Endothelial cell of umbilical vein (primary cell): ENCODE results near the gene STN1. TPM values are rescaled to one million over a fixed set of nuclear protein-coding genes. Genes with fewer than 3 reads are reported as not detected.

ENCODE experiments used
- BruUV-seq: library from RNA; stranded (reverse); fragments of 400-500 nt; replicated peaks from 2 replicates; lab custom pipeline; 2021; lab: Mats Ljungman, UMichigan
- CTCF ChIA-PET: fragments of 300-600, 350-600 bp; sonication (Branson Sonifier 250); formaldehyde crosslinking; loops from one replicate; lab custom pipeline; 2021; ENCODE audit warnings: antibody characterized with exemption, inconsistent platforms; lab: Charles Lee
- POLR2A ChIA-PET: fragments of 300-600, 350-600 bp; sonication (Branson Sonifier 250); formaldehyde crosslinking; loops from one replicate; lab custom pipeline; 2021; ENCODE audit warnings: antibody characterized with exemption, inconsistent platforms; lab: Charles Lee
- DNase-seq: peaks from one replicate; pipeline ENCODE4 v3.0.0-alpha.2; 2011; ENCODE audit warnings: low read depth, low spot score
- FAIRE-seq: peaks from 2 replicates; lab custom pipeline; 2011; peaks lifted over from hg19 to GRCh38; lab: Jason Lieb, UNC
- H2AFZ ChIP-seq: 2 replicates; pipeline ENCODE4 v1.6.0; 2012; ENCODE audit warnings: low read depth, low read length, control low read depth, inconsistent platforms
- H3K27ac ChIP-seq: 2 replicates; pipeline ENCODE4 v1.5.1; 2011; ENCODE audit warnings: low read depth, mild to moderate bottlenecking, control low read depth, low read length, moderate library complexity; ENCODE audit not compliant: insufficient read depth
- H3K27me3 ChIP-seq, 2 experiments: 2 replicates each; pipeline versions ENCODE4 v1.6.0 to v1.6.1; 2011; ENCODE audit warnings: low read length in 2 of 2, mixed read lengths in 1 of 2; ENCODE audit not compliant: control insufficient read depth in 2 of 2, insufficient read depth in 2 of 2
- H3K36me3 ChIP-seq, 2 experiments: 2 replicates in 1 of 2; 3 replicates in 1 of 2; pipeline ENCODE4 v1.5.1; 2011; ENCODE audit warnings: low read length in 2 of 2, mild to moderate bottlenecking in 1 of 2, moderate library complexity in 1 of 2; ENCODE audit not compliant: control insufficient read depth in 2 of 2, insufficient read depth in 2 of 2; ENCODE audit errors: extremely low read depth in 1 of 2
- H3K4me1 ChIP-seq: 3 replicates; pipeline ENCODE4 v1.5.1; 2011; ENCODE audit warnings: mild to moderate bottlenecking, low read length; ENCODE audit not compliant: control insufficient read depth, insufficient read depth; ENCODE audit errors: extremely low read depth
- H3K4me2 ChIP-seq: 2 replicates; pipeline ENCODE4 v1.6.1; 2011; ENCODE audit warnings: low read length, control low read depth, mixed read lengths; ENCODE audit not compliant: insufficient read depth
- H3K4me3 ChIP-seq, 3 experiments: fragments of 200-600 bp in 1 of 3; sonication (generic), shearing (Covaris generic) in 1 of 3; replicated peaks in 1 of 3; 2 replicates each; pipeline ENCODE4 v1.5.1; 2011 to 2016; ENCODE audit warnings: control low read depth in 3 of 3, low read length in 3 of 3, mild to moderate bottlenecking in 2 of 3, inconsistent platforms in 1 of 3, low read depth in 1 of 3, moderate library complexity in 1 of 3; ENCODE audit not compliant: insufficient read depth in 1 of 3
- H3K79me2 ChIP-seq: 2 replicates; pipeline ENCODE4 v1.6.0; 2012; ENCODE audit warnings: low read length, inconsistent platforms; ENCODE audit not compliant: control insufficient read depth, insufficient read depth
- H3K9ac ChIP-seq: replicated peaks from 2 replicates; pipeline ENCODE3; 2011; ENCODE audit warnings: low read length, control low read depth; ENCODE audit not compliant: insufficient read depth; ENCODE audit errors: extremely low read depth
- H3K9me1 ChIP-seq: replicated peaks from 3 replicates; pipeline ENCODE4 v1.6.0; 2011; ENCODE audit warnings: mild to moderate bottlenecking, low read length; ENCODE audit not compliant: control insufficient read depth, insufficient read depth; ENCODE audit errors: extremely low read depth
- H3K9me3 ChIP-seq: replicated peaks from 2 replicates; pipeline ENCODE4 v1.5.1; 2012; ENCODE audit warnings: low read length, inconsistent platforms; ENCODE audit not compliant: control insufficient read depth, insufficient read depth
- H4K20me1 ChIP-seq: replicated peaks from 2 replicates; pipeline ENCODE3; 2011; ENCODE audit warnings: mild to moderate bottlenecking, low read length; ENCODE audit not compliant: control insufficient read depth, insufficient read depth; ENCODE audit errors: extremely low read depth
- EZH2 ChIP-seq: IDR thresholded peaks from 2 replicates; pipeline ENCODE4 v1.6.1; 2012; ENCODE audit warnings: borderline replicate concordance, low read depth, mild to moderate bottlenecking, moderate library complexity, low read length, inconsistent platforms; ENCODE audit not compliant: severe bottlenecking
- FOS ChIP-seq: IDR thresholded peaks from 2 replicates; pipeline ENCODE4 v1.6.1; 2011; ENCODE audit warnings: mild to moderate bottlenecking, low read length, moderate library complexity, borderline replicate concordance; ENCODE audit not compliant: insufficient read depth
- GATA2 ChIP-seq: IDR thresholded peaks from 2 replicates; pipeline ENCODE4 v1.7.0; 2011; ENCODE audit warnings: low read depth, mild to moderate bottlenecking, moderate library complexity, mixed read lengths, low read length; ENCODE audit not compliant: insufficient read length, insufficient read depth
- JUN ChIP-seq: IDR thresholded peaks from 2 replicates; pipeline ENCODE4 v1.6.1; 2011; ENCODE audit warnings: borderline replicate concordance, low read depth; ENCODE audit not compliant: insufficient read length, insufficient read depth
- MYC ChIP-seq: IDR thresholded peaks from one replicate; pipeline ENCODE4 v1.6.1; 2011; ENCODE audit warnings: mild to moderate bottlenecking, low read depth, low read length
- POLR2A ChIP-seq: IDR thresholded peaks from 2 replicates; pipeline ENCODE4 v1.6.1; 2012; ENCODE audit warnings: low read depth, mild to moderate bottlenecking, control low read depth, low read length
- POLR2AphosphoS5 ChIP-seq: IDR thresholded peaks from 2 replicates; pipeline ENCODE4 v1.6.1; 2012; ENCODE audit warnings: low read depth, mild to moderate bottlenecking, control low read depth, low read length, moderate library complexity; ENCODE audit not compliant: insufficient read depth
- dilution Hi-C: fragments of 300-500 bp; cut with MboI; formaldehyde crosslinking; loops from one replicate; pipeline ENCODE4 v1.15.0; 2019; ENCODE audit warnings: low sequenced_read_pairs; ENCODE audit not compliant: extremely low pct_ligation_motif_present
- intact Hi-C: fragments of 100-400 bp; cut with micrococcal nuclease; formaldehyde crosslinking; loops from one replicate; pipeline ENCODE4 v1.10.0; 2022
- polyA plus RNA-seq, 4 experiments: library from polyadenylated mRNA; depleted of rRNA in 3 of 4; stranded (reverse) in 3 of 4; unstranded in 1 of 4; fragments of >200 nt; gene quantifications; 2 replicates each; pipeline versions ENCODE4 v1.2.1 to v1.2.3, GENCODE V29; 2011 to 2012; ENCODE audit warnings: missing spikeins in 1 of 4
- total RNA-seq: library from RNA; stranded (reverse); gene quantifications from 2 replicates; pipeline ENCODE4 v1.2.3, GENCODE V29; 2021
- TF ChIP-seq, protein P1 (sequence below): IDR thresholded peaks from 2 replicates; pipeline ENCODE4 v1.6.1; 2011; ENCODE audit not compliant: insufficient read depth, insufficient read length
- TF ChIP-seq, protein P2 (sequence below), 2 donors: IDR thresholded peaks; 1 replicate in 1 of 2; 2 replicates in 1 of 2; pipeline ENCODE4 v1.5.1; 2011; ENCODE audit warnings: low read length in 2 of 2, mild to moderate bottlenecking in 2 of 2, moderate library complexity in 2 of 2, control low read depth in 1 of 2, inconsistent platforms in 1 of 2, low read depth in 1 of 2; ENCODE audit not compliant: insufficient read depth in 1 of 2; ENCODE audit errors: extremely low read depth in 1 of 2

The STN1 gene
- total and polyA plus RNA-seq, 2 donors (not counting 3 experiments of a cell fraction or from before 2014, with no cell fraction given), result 10.8 to 15.3 TPM

DNA sequence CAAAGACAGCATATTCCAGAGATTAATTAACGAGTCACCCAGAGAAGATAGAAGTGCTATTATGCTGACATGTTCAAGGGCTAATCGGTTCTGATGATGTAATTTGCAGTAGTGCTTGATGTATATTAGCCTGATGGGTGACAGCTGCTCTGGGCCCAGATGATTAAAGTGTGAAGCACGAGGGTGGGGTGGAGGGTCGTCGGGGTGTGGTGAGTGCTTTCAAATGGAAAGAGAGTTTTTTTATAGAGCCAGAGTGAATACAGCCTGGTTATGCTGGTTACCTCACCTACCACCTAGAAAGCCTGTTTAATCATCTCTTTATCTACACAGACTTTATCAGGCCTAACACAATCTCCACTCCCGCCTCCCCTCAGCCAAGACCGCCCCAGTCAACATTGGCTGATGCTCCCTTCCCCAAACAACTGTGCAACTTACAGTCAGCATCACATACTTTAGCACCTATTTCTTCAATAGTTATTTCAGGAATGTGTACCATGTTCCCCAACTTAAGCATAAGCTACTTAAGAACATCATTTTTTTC, 11.5 kb upstream of the STN1 start:
- DNase-seq (no peak), FAIRE-seq (no peak)
- Histone ChIP-seq H3K4me3 (no peak overlapping the region), H3K27me3 (no peaks in the 10 kb centered on the region), H2AFZ (no peak overlapping the region), H3K36me3 (no peaks in the 10 kb centered on the region), H3K27ac (no peak overlapping the region), H4K20me1 (no peaks in the 10 kb centered on the region), H3K4me2 (no peak overlapping the region), H3K9me1 (no peaks in the 10 kb centered on the region), H3K9ac (no peak overlapping the region), H3K4me1 (no peaks in the 10 kb centered on the region), H3K79me2 (no peaks in the 10 kb centered on the region), H3K9me3 (no peaks in the 10 kb centered on the region)
- dilution Hi-C loops, result no loop called here
- POLR2A ChIA-PET, result no interaction called here
- intact Hi-C loops, result no loop called here
- no peak for TF ChIP-seq GATA2
- no peak for TF ChIP-seq MYC
- TF ChIP-seq, protein P1, sequence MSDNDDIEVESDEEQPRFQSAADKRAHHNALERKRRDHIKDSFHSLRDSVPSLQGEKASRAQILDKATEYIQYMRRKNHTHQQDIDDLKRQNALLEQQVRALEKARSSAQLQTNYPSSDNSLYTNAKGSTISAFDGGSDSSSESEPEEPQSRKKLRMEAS, result no peak
- TF ChIP-seq, protein P2, sequence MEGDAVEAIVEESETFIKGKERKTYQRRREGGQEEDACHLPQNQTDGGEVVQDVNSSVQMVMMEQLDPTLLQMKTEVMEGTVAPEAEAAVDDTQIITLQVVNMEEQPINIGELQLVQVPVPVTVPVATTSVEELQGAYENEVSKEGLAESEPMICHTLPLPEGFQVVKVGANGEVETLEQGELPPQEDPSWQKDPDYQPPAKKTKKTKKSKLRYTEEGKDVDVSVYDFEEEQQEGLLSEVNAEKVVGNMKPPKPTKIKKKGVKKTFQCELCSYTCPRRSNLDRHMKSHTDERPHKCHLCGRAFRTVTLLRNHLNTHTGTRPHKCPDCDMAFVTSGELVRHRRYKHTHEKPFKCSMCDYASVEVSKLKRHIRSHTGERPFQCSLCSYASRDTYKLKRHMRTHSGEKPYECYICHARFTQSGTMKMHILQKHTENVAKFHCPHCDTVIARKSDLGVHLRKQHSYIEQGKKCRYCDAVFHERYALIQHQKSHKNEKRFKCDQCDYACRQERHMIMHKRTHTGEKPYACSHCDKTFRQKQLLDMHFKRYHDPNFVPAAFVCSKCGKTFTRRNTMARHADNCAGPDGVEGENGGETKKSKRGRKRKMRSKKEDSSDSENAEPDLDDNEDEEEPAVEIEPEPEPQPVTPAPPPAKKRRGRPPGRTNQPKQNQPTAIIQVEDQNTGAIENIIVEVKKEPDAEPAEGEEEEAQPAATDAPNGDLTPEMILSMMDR (IDR thresholded peaks at IDR 0.05; ENCODE audit: extremely low read depth in 1 of 2, insufficient read depth in 1 of 2, low read depth in 1 of 2, low read length in 2 of 2), result no peak
- no peak for TF ChIP-seq JUN
- TF ChIP-seq POLR2A, result no peak
- TF ChIP-seq POLR2AphosphoS5, result no peak
- no peak for TF ChIP-seq EZH2
- TF ChIP-seq FOS, result no peak
- no TSS peak for BruUV-seq
- CTCF ChIA-PET, result no interaction called here
